Activated naive CD8-positive, alpha-beta T cell treated with anti-CD3 and anti-CD28 coated beads, Interleukin-2, amount 10 ng/mL, durations not matched to agents 7 days and 5 days (primary cell): ENCODE measurements around the gene CDKN2D. TPM values are rescaled to one million over a fixed set of nuclear protein-coding genes. Genes with fewer than 3 reads are reported as not detected.

ENCODE experiments used
- ATAC-seq: fragments of 150-1000 bp; cut with Tn5 transposase; one replicate; pipeline ENCODE4 v1.10.0; 2021; ENCODE audit warnings: low read depth, moderate library complexity
- POLR2A ChIA-PET: fragments of 350-600 bp; sonication (Branson Sonifier 250); formaldehyde crosslinking; loops from one replicate; lab custom pipeline; 2021; ENCODE audit warnings: antibody characterized with exemption; lab: Charles Lee
- DNase-seq: peaks from one replicate; pipeline ENCODE4 v3.0.0; 2021
- H3K27ac Mint-ChIP-seq: one replicate; pipeline ENCODE4 v1.8.0; 2022; ENCODE audit warnings: mild to moderate bottlenecking, mixed read lengths
- H3K27me3 Mint-ChIP-seq: one replicate; pipeline ENCODE4 v1.8.0; 2022; ENCODE audit warnings: mild to moderate bottlenecking, moderate library complexity, mixed read lengths
- H3K36me3 Mint-ChIP-seq: one replicate; pipeline ENCODE4 v1.8.0; 2021; ENCODE audit warnings: mild to moderate bottlenecking, mixed read lengths
- H3K4me1 Mint-ChIP-seq: one replicate; pipeline ENCODE4 v1.8.0; 2021; ENCODE audit warnings: mixed read lengths
- H3K4me3 Mint-ChIP-seq: one replicate; pipeline ENCODE4 v1.8.0; 2022; ENCODE audit warnings: mild to moderate bottlenecking, moderate library complexity, mixed read lengths
- H3K9me3 Mint-ChIP-seq: one replicate; pipeline ENCODE4 v1.8.0; 2021; ENCODE audit warnings: mixed read lengths
- total RNA-seq, 2 experiments: library from RNA; stranded (reverse); gene quantifications; one replicate each; pipeline ENCODE4 v1.2.3, GENCODE V29; 2021

The CDKN2D gene
- 10 to 100 TPM; 93.0 to 95.9 TPM for total RNA-seq

- DNase-seq: peak; percentile 100
- no peaks in the 10 kb centered on the region for H3K27me3 Mint-ChIP-seq
- POLR2A ChIA-PET: interaction anchor here (0.6 to 7.9 kb wide), 13 partner anchors 10 to 465 kb away, joined by 3 to 224 read pairs (median 6); partner anchors contain the start of genes ATG4D and S1PR5
These were observed at the start of gene CDKN2D for GRCh38 chr19:10568826-10569651. Gene CDKN2D, minus strand, starts transcription at chr19:10568979. Its CDS starts 326 bp downstream, at chr19:10568653.

DNA sequence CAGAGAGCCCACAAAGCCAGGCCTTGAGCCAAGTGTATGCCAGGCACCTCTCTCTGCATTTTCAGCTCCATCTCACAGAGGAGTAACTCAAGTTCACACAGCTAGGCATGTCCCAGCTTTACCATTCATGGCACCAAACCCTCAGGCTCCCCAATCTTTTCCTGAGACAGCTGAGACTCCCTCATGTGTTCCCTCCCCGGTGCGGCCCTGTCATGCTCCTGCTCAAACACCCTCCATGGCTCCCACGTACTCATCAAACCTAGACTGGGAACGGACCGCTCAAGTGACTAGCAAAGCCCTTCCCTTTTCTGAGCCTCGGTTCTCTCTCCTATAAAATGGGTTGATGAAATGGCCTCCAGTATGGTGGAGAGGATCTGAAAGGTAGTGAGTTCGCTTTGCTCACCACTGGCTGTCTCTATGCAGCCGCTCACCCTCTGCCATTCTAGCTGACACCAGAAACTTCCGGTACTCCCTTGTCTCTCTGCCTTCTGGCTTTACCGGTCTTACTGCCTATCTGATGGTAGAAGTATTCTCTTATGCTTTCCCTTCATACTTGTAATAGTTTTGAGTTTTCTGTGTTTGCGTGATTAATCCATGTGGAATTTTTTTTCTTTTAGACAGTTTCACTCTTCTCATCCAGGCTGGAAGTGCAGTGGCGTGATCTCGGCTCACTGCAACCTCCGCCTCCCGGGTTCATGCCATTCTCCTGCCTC, 48.8 kb upstream of the CDKN2D start:
- H3K27me3 Mint-ChIP-seq: no peaks in the 10 kb centered on the region
- no peak overlapping the region for H3K4me3 Mint-ChIP-seq
- H3K36me3 Mint-ChIP-seq: peaks cover 20% of the 10 kb centered on the region
- no peaks in the 10 kb centered on the region for H3K9me3 Mint-ChIP-seq
- peaks cover 21% of the 10 kb centered on the region for H3K4me1 Mint-ChIP-seq
- POLR2A ChIA-PET: interaction anchor here (1.6 to 2.2 kb wide), 2 partner anchors 12 to 14 kb away, joined by 6 read pairs; no protein-coding TSS in a partner anchor
- DNase-seq (no peak), ATAC-seq (no peak)
- H3K27ac Mint-ChIP-seq: no peak overlapping the region

More at GRCh38 chr19:10568826-10569651, at the start of gene CDKN2D:
- peak; percentile 78 for ATAC-seq
- Mint-ChIP-seq H3K36me3 (peaks cover 24% of the 10 kb centered on the region), H3K9me3 (no peaks in the 10 kb centered on the region), H3K4me3 (peak within 1 kb of the TSS; percentile 99), H3K27ac (peak within 1 kb of the TSS; percentile 98), H3K4me1 (peaks cover 33% of the 10 kb centered on the region)

- ATAC-seq (no peak), DNase-seq (no peak)
- peak overlapping the region; percentile 50 for H3K4me3 Mint-ChIP-seq
- H3K27me3 Mint-ChIP-seq: no peaks in the 10 kb centered on the region
- H3K4me1 Mint-ChIP-seq: peaks cover 13% of the 10 kb centered on the region
- H3K36me3 Mint-ChIP-seq: peaks cover 20% of the 10 kb centered on the region
- H3K9me3 Mint-ChIP-seq: no peaks in the 10 kb centered on the region
- POLR2A ChIA-PET: interaction anchor here (0.7 kb wide), 2 partner anchors 22 to 128 kb away, joined by 4 to 5 read pairs; no protein-coding TSS in a partner anchor
- peak overlapping the region; percentile 27 for H3K27ac Mint-ChIP-seq
These were observed 46.7 kb upstream of the CDKN2D start for GRCh38 chr19:10615429-10616023.

DNA sequence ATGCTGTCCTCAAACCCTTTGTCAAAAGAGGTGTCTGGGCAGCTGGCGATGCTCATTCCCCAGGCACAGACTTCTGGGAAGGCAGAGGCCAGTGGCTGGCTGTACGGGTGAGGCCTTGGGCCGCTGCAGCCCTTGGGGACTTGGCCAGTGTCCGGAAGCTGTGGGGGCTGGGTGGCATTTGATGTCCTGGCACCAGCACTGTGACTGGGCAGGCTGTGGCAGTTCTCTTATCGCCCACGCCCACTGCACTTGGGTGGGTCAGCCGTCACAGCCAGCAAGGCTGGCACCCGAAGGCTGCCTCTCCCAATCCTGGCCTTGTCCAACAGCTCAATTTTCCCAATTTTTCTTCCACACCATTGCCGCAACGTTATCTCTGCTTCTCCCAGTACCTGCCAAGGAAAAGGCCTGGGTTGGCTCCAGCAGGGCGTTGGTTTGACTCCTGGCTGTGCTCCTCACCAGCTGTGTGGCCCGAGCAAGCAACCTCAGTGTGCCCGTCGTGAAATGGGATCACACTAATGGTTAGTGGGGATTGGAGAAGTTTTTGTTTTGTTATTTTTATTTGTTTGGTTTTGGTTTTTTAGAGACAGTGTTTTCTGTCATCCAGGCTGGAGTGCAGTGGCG, 43.8 kb upstream of the CDKN2D start:
- Mint-ChIP-seq H3K27me3 (no peaks in the 10 kb centered on the region), H3K4me3 (no peak overlapping the region), H3K4me1 (peaks cover 13% of the 10 kb centered on the region), H3K36me3 (peaks cover 21% of the 10 kb centered on the region), H3K27ac (no peak overlapping the region), H3K9me3 (no peaks in the 10 kb centered on the region)
- no peak for DNase-seq
- no peak for ATAC-seq
- POLR2A ChIA-PET: interaction anchor here (1.2 kb wide), 1 partner anchor 40 kb away, joined by 7 read pairs; no protein-coding TSS in a partner anchor

- no peak overlapping the region for H3K27ac Mint-ChIP-seq
- H3K9me3 Mint-ChIP-seq: no peaks in the 10 kb centered on the region
- ATAC-seq (no peak), DNase-seq (no peak)
- no peak overlapping the region for H3K4me3 Mint-ChIP-seq
- no peaks in the 10 kb centered on the region for H3K27me3 Mint-ChIP-seq
- peaks cover 21% of the 10 kb centered on the region for H3K36me3 Mint-ChIP-seq
- H3K4me1 Mint-ChIP-seq: peaks cover 15% of the 10 kb centered on the region
- POLR2A ChIA-PET: interaction anchor here (1.0 to 1.2 kb wide), 2 partner anchors 10 to 41 kb away, joined by 5 to 7 read pairs; no protein-coding TSS in a partner anchor
These were observed 43.1 kb upstream of the CDKN2D start for GRCh38 chr19:10611907-10612306.

DNA sequence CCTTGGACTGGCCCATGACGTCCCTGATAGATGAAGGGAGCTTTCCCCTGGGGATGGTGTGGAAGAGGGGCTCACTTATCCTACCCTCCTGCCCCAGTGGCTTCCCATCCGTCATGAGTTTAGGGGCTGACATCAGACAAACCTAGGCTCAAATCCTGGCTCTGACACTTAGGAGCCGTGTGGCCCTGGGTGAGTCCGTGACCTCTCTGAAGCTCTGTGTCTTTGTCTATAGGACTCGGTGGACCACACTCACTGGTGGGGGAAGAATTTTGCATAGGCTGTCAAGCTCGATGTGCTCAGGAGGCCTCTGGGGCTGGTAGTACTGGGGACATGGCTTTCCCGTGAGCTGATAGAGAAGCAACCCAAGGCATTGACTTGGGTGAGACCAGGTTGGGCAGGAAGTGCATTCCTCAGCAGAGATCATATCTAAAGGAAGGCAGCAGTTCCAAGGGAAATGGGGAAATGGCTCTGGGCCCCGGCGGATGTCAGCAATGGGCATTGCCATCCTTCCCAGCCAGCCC, 35.7 kb upstream of the CDKN2D start:
- H3K27me3 Mint-ChIP-seq: peaks cover 4% of the 10 kb centered on the region
- no peaks in the 10 kb centered on the region for H3K9me3 Mint-ChIP-seq
- peak overlapping the region; percentile 100 for H3K27ac Mint-ChIP-seq
- H3K4me3 Mint-ChIP-seq: peak overlapping the region; percentile 99
- H3K36me3 Mint-ChIP-seq: peaks cover 12% of the 10 kb centered on the region
- peaks cover 22% of the 10 kb centered on the region for H3K4me1 Mint-ChIP-seq
- POLR2A ChIA-PET: interaction anchor here (0.7 to 4.1 kb wide), 20 partner anchors 9 to 183 kb away, joined by 3 to 21 read pairs (median 4); partner anchors contain the start of genes CDKN2D, KEAP1 and QTRT1
- DNase-seq (peak; percentile 44), ATAC-seq (no peak)

- POLR2A ChIA-PET: interaction anchor here (0.7 to 4.1 kb wide), 24 partner anchors 8 to 232 kb away, joined by 3 to 21 read pairs (median 4); partner anchors contain the start of genes CDKN2D, KEAP1, KRI1 and QTRT1
- peak overlapping the region; percentile 100 for H3K27ac Mint-ChIP-seq
- ATAC-seq: no peak
These were observed 35.2 kb upstream of the CDKN2D start for GRCh38 chr19:10603873-10604459.

DNA sequence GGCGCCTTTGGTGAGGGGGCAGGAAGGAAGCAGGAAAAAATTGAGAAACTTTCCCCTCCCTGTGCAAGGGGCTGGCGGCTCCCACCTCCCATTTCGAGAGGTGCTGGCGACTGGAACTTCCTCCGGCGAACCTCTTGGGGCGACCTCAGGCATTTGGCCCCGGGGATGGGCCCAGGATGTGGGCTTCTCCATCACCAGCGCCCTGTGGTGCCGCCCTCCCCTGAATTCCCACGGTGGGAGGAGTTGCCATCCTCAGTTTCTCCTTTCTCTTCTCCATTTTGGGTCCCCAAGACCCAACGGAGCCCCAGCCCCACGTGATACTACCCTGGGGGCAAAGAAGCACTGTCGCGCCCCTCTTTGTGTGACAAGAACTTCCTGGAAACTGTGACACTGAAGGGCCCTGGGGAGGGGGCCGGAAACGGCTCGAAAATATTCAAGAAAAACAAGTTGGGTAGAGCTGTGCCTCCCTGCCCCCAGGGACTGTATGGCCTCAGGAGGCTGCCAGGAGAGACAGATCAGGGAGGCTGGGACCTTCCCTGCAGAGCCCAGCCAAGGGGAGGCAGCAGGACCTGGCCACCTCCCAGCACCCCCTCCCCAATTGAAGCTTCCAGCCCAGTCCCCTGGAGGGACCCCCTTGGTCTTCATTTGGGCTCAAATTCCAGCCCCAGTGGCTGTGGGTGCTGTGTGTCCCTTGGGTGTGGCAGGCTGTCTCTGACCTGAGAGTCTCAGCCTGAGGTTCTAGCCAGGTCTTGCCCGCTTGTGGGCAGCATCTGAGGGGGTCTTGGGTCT, 34.5 kb upstream of the CDKN2D start:
- ATAC-seq (peak; percentile 71), DNase-seq (peak; percentile 79)
- no peaks in the 10 kb centered on the region for H3K9me3 Mint-ChIP-seq
- H3K27ac Mint-ChIP-seq: peak overlapping the region; percentile 100
- H3K27me3 Mint-ChIP-seq: peaks cover 4% of the 10 kb centered on the region
- POLR2A ChIA-PET: interaction anchor here (0.5 to 4.1 kb wide), 23 partner anchors 8 to 444 kb away, joined by 3 to 21 read pairs (median 5); partner anchors contain the start of genes CDKN2D, KRI1, QTRT1 and SLC44A2
- peak overlapping the region; percentile 99 for H3K4me3 Mint-ChIP-seq
- H3K4me1 Mint-ChIP-seq: peaks cover 22% of the 10 kb centered on the region
- peaks cover 12% of the 10 kb centered on the region for H3K36me3 Mint-ChIP-seq

More at GRCh38 chr19:10603873-10604459, 35.2 kb upstream of the CDKN2D start:
- peaks cover 22% of the 10 kb centered on the region for H3K4me1 Mint-ChIP-seq
- H3K4me3 Mint-ChIP-seq: peak overlapping the region; percentile 99
- no peak for DNase-seq
- H3K9me3 Mint-ChIP-seq: no peaks in the 10 kb centered on the region
- H3K36me3 Mint-ChIP-seq: peaks cover 12% of the 10 kb centered on the region
- peaks cover 4% of the 10 kb centered on the region for H3K27me3 Mint-ChIP-seq

DNA sequence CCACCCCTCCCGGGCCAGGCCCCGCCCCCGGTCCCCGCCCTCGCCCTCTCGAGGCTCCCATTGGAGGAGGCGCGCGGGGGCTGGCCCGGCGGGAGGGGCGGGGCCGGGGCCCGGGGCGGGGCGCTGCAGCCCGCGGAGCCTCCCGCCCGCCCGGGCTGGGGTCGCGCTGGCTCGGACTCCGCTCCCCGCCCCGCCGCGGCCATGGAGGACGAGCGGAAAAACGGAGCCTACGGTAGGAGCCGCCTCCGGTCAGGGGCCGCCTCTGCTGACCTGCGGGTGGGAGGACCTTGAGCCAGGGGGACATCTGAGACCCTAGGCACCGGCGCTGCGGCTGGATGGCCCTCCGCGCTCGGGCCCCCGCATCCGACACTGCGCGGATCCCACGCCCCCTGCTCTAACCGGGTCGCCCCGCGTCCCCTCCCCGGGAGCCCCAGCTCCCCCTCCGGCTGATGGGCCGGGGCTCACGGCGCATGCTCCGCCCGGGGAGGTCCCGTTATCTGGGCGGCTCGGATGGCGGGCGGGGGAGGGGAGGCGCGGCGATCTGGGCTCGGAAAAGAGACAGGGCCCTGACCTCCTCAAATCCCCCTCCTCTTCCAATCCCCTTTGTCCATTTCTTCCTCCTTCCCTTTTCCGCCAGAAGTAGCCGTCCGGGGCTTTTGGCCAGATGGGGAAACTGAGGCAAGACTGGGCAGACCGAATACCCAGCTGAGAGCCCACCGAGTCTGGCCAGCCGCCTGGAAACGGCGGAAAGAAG, 33.7 kb upstream of the CDKN2D start:
- peaks cover 4% of the 10 kb centered on the region for H3K27me3 Mint-ChIP-seq
- H3K27ac Mint-ChIP-seq: peak overlapping the region; percentile 100
- ATAC-seq: peak; percentile 69

GRCh38 chr19:10601999-10602329, 33.2 kb upstream of the CDKN2D start:
- DNase-seq (no peak), ATAC-seq (no peak)
- no peaks in the 10 kb centered on the region for H3K9me3 Mint-ChIP-seq
- POLR2A ChIA-PET: interaction anchor here (0.6 to 4.1 kb wide), 13 partner anchors 10 to 100 kb away, joined by 3 to 21 read pairs (median 5); partner anchors contain the start of genes CDKN2D and QTRT1
- H3K4me1 Mint-ChIP-seq: peaks cover 22% of the 10 kb centered on the region
- H3K4me3 Mint-ChIP-seq: peak overlapping the region; percentile 79
- peak overlapping the region; percentile 76 for H3K27ac Mint-ChIP-seq
- H3K27me3 Mint-ChIP-seq: peaks cover 4% of the 10 kb centered on the region
- peaks cover 11% of the 10 kb centered on the region for H3K36me3 Mint-ChIP-seq

More for the DNA sequence above, 33.7 kb upstream of the CDKN2D start:
- POLR2A ChIA-PET: interaction anchor here (0.5 to 4.1 kb wide), 22 partner anchors 9 to 445 kb away, joined by 3 to 21 read pairs (median 4); partner anchors contain the start of genes CDKN2D, KRI1, QTRT1 and SLC44A2
- Mint-ChIP-seq H3K4me1 (peaks cover 23% of the 10 kb centered on the region), H3K36me3 (peaks cover 11% of the 10 kb centered on the region), H3K4me3 (peak overlapping the region; percentile 99), H3K9me3 (no peaks in the 10 kb centered on the region)
- peak; percentile 94 for DNase-seq
